IMR-90 (cell line): ENCODE results near the gene SMYD4. TPM values are rescaled to one million over a fixed set of nuclear protein-coding genes. Genes with fewer than 3 reads are reported as not detected.

Source experiments
- ATAC-seq: fragments of 200-7000 bp; cut with Tn5 transposase; 2 replicates; pipeline ENCODE4 v1.9.1; 2020; ENCODE audit warnings: low read depth, mild to moderate bottlenecking, moderate library complexity
- BruUV-seq: library from RNA; stranded (reverse); fragments of 400-500 nt; replicated peaks from 2 replicates; lab custom pipeline; 2021; lab: Mats Ljungman, UMichigan
- CTCF ChIA-PET: fragments of 300-600 bp; formaldehyde crosslinking; extraction: SDS; loops from one replicate; lab custom pipeline; 2021; ENCODE audit warnings: antibody characterized with exemption; lab: Yijun Ruan, JAX
- POLR2A ChIA-PET: fragments of 300-600 bp; sonication (Branson Sonifier 250); formaldehyde crosslinking; loops from one replicate; lab custom pipeline; 2022; ENCODE audit warnings: antibody characterized with exemption; ENCODE audit not compliant: unreplicated experiment; lab: Charles Lee
- DNase-seq: peaks from one replicate; pipeline ENCODE4 v3.0.0; 2013
- H2AFZ ChIP-seq: replicated peaks from 2 replicates; pipeline ENCODE3; 2013; ENCODE audit warnings: low read length, mild to moderate bottlenecking; ENCODE audit not compliant: poor library complexity
- H2AK5ac ChIP-seq: 2 replicates; pipeline ENCODE4 v1.6.1; 2013; ENCODE audit warnings: low read depth, low read length, inconsistent platforms
- H2AK9ac ChIP-seq: replicated peaks from 2 replicates; pipeline ENCODE3; 2013; ENCODE audit warnings: mild to moderate bottlenecking, low read depth, low read length, moderate library complexity; ENCODE audit not compliant: poor library complexity
- H2BK120ac ChIP-seq: 2 replicates; pipeline ENCODE4 v1.6.1; 2013; ENCODE audit warnings: low read depth, low read length, inconsistent platforms
- H2BK15ac ChIP-seq: 3 replicates; pipeline ENCODE4 v1.6.1; 2013; ENCODE audit warnings: low read depth, low read length, inconsistent platforms
- H2BK20ac ChIP-seq: 2 replicates; pipeline ENCODE4 v1.6.1; 2013; ENCODE audit warnings: low read depth, mild to moderate bottlenecking, inconsistent platforms, low read length, moderate library complexity
- H2BK5ac ChIP-seq: 2 replicates; pipeline ENCODE4 v1.6.1; 2013; ENCODE audit warnings: mild to moderate bottlenecking, low read depth, low read length, inconsistent platforms; ENCODE audit not compliant: poor library complexity, severe bottlenecking
- H3K14ac ChIP-seq: replicated peaks from 2 replicates; pipeline ENCODE4 v1.6.1; 2013; ENCODE audit warnings: low read depth, low read length, inconsistent platforms
- H3K18ac ChIP-seq: 2 replicates; pipeline ENCODE4 v1.6.1; 2013; ENCODE audit warnings: low read depth, low read length, control low read depth
- H3K23ac ChIP-seq: 2 replicates; pipeline ENCODE4 v1.6.1; 2013; ENCODE audit warnings: low read depth, low read length, inconsistent platforms
- H3K27ac ChIP-seq: 2 replicates; pipeline ENCODE4 v1.5.1; 2013; ENCODE audit warnings: mild to moderate bottlenecking, control low read depth, low read length; ENCODE audit not compliant: insufficient read depth
- H3K27me3 ChIP-seq: 2 replicates; pipeline ENCODE4 v1.6.1; 2013; ENCODE audit warnings: low read length; ENCODE audit not compliant: control insufficient read depth, insufficient read depth
- H3K36me3 ChIP-seq: 2 replicates; pipeline ENCODE4 v1.6.1; 2013; ENCODE audit warnings: low read length, mixed read lengths; ENCODE audit not compliant: control insufficient read depth, insufficient read depth
- H3K4ac ChIP-seq: 2 replicates; pipeline ENCODE4 v1.6.1; 2013; ENCODE audit warnings: low read depth, low read length, inconsistent platforms
- H3K4me1 ChIP-seq: 2 replicates; pipeline ENCODE4 v1.6.1; 2013; ENCODE audit warnings: low read length, mixed read lengths; ENCODE audit not compliant: control insufficient read depth, insufficient read depth
- H3K4me2 ChIP-seq: 2 replicates; pipeline ENCODE4 v1.6.1; 2013; ENCODE audit warnings: low read depth, mild to moderate bottlenecking, control low read depth, low read length, moderate library complexity
- H3K4me3 ChIP-seq: 2 replicates; pipeline ENCODE4 v1.5.1; 2013; ENCODE audit warnings: low read depth, mild to moderate bottlenecking, control low read depth, low read length, moderate library complexity; ENCODE audit not compliant: insufficient read depth
- H3K56ac ChIP-seq: 2 replicates; pipeline ENCODE4 v1.6.1; 2013; ENCODE audit warnings: low read length, inconsistent platforms; ENCODE audit not compliant: insufficient read depth; ENCODE audit errors: extremely low read depth
- H3K79me1 ChIP-seq, 2 experiments: 2 replicates each; pipeline ENCODE4 v1.6.1; 2013; ENCODE audit warnings: low read length in 2 of 2, inconsistent platforms in 1 of 2, low read depth in 1 of 2
- H3K9ac ChIP-seq: 2 replicates; pipeline ENCODE4 v1.6.1; 2013; ENCODE audit warnings: low read depth, low read length, control low read depth
- H3K9me1 ChIP-seq: 2 replicates; pipeline ENCODE4 v1.6.1; 2013; ENCODE audit warnings: low read length, inconsistent platforms; ENCODE audit not compliant: insufficient read depth
- H3K9me3 ChIP-seq: 2 replicates; pipeline ENCODE4 v1.6.1; 2013; ENCODE audit warnings: low read length; ENCODE audit not compliant: control insufficient read depth, insufficient read depth
- H4K20me1 ChIP-seq: 2 replicates; pipeline ENCODE4 v1.6.1; 2013; ENCODE audit warnings: low read length, inconsistent platforms; ENCODE audit not compliant: insufficient read depth
- H4K5ac ChIP-seq: 2 replicates; pipeline ENCODE4 v1.6.1; 2013; ENCODE audit warnings: mild to moderate bottlenecking, low read depth, low read length, control low read depth
- H4K8ac ChIP-seq, 2 experiments: 2 replicates each; pipeline ENCODE4 v1.6.1; 2013; ENCODE audit warnings: low read depth in 2 of 2, low read length in 2 of 2, control low read depth in 1 of 2, inconsistent platforms in 1 of 2
- H4K91ac ChIP-seq: 2 replicates; pipeline ENCODE4 v1.6.1; 2013; ENCODE audit warnings: low read depth, low read length, inconsistent platforms; ENCODE audit not compliant: insufficient read depth
- BHLHE40 ChIP-seq: fragments of 150-350 bp; IDR thresholded peaks from 2 replicates; pipeline ENCODE4 v1.6.1; 2016; ENCODE audit warnings: mild to moderate bottlenecking, low read depth, low read length
- CEBPB ChIP-seq: IDR thresholded peaks from 2 replicates; pipeline ENCODE4 v1.6.1; 2012; ENCODE audit warnings: low read depth, low read length, improper control_type of control experiment
- RCOR1 ChIP-seq: IDR thresholded peaks from 2 replicates; pipeline ENCODE4 v1.6.1; 2012; ENCODE audit warnings: mild to moderate bottlenecking, low read length, improper control_type of control experiment; ENCODE audit not compliant: insufficient replicate concordance
- RFX5 ChIP-seq: IDR thresholded peaks from 2 replicates; pipeline ENCODE4 v1.8.0; 2012; ENCODE audit warnings: low read depth, mild to moderate bottlenecking, low read length, moderate library complexity
- SMC3 ChIP-seq: fragments of 150-350 bp; IDR thresholded peaks from 2 replicates; pipeline ENCODE4 v1.6.1; 2016; ENCODE audit warnings: low read depth, mild to moderate bottlenecking, antibody characterized with exemption, low read length, moderate library complexity
- USF2 ChIP-seq: fragments of 150-350 bp; IDR thresholded peaks from 2 replicates; pipeline ENCODE4 v1.6.1; 2017; ENCODE audit warnings: mild to moderate bottlenecking, antibody characterized with exemption, low read length, low read depth
- WGBS, 2 experiments: methylation state at CpG; one replicate each; pipeline versions ENCODE4 v1.1.5 to v1.1.7; 2013; ENCODE audit warnings: missing lambda C conversion rate in 2 of 2; ENCODE audit not compliant: insufficient read length in 1 of 2; ENCODE audit errors: extremely low coverage in 2 of 2; 5-methylcytosine and 5-hydroxymethylcytosine counted together
- dilution Hi-C: fragments of 300-500 bp; cut with HindIII; formaldehyde crosslinking; loops from one replicate; pipeline ENCODE4 v1.14.3; 2018; ENCODE audit warnings: low sequenced_read_pairs; ENCODE audit not compliant: unreplicated experiment
- in situ Hi-C: fragments of 300-500 bp; cut with MboI; formaldehyde crosslinking; loops from 3 replicates; pipeline ENCODE4 v1.14.3; 2019; ENCODE audit warnings: low sequenced_read_pairs, inconsistent platforms, mixed read lengths
- intact Hi-C: fragments of 100-400 bp; cut with micrococcal nuclease; formaldehyde crosslinking; loops from 2 replicates; pipeline ENCODE4 v1.10.0; 2022
- polyA plus RNA-seq, 3 experiments: library from polyadenylated mRNA; depleted of rRNA; stranded (reverse); fragments of >200 nt; gene quantifications; 2 replicates each; pipeline ENCODE4 v1.2.3, GENCODE V29; 2012; ENCODE audit warnings: low replicate concordance in 1 of 3
- total RNA-seq: library from RNA; depleted of rRNA; stranded (reverse); fragments of >200 nt; gene quantifications from 2 replicates; pipeline ENCODE4 v1.2.3, GENCODE V29; 2012

Gene SMYD4
- total and polyA plus RNA-seq, 2 of the 4 experiments (the other 2 are of a cell fraction) = 5.3 to 7.2 TPM

GRCh38 chr17:1793447-1793806 is 36.3 kb downstream of the SMYD4 start:
- no peak for TF ChIP-seq RFX5
- no peak for TF ChIP-seq RCOR1
- no peak for TF ChIP-seq USF2
- no peak for TF ChIP-seq BHLHE40
- no peak for TF ChIP-seq CEBPB
- TF ChIP-seq SMC3 = no peak
- Histone ChIP-seq H2BK120ac (no peak overlapping the region), H4K20me1 (no peaks in the 10 kb centered on the region), H3K9ac (no peak overlapping the region), H3K4me3 (no peak overlapping the region), H2AK9ac (no peak overlapping the region), H3K23ac (no peak overlapping the region), H3K27me3 (no peaks in the 10 kb centered on the region), H3K18ac (no peak overlapping the region), H3K4me1 (0 out of 2 replicates have a peak, but pooled peaks cover 1% of the 10 kb centered on the region), H3K79me1 (peaks cover 8 to 16% of the 10 kb centered on the region in 2 experiments), H2BK15ac (no peak overlapping the region), H3K4ac (no peak overlapping the region), H4K5ac (no peak overlapping the region), H3K36me3 (peaks cover 9% of the 10 kb centered on the region), H3K27ac (no peak overlapping the region), H2BK5ac (no peak overlapping the region), H2AFZ (no peak overlapping the region), H2AK5ac (no peak overlapping the region), H3K14ac (no peak overlapping the region), H2BK20ac (no peak overlapping the region), H3K4me2 (no peak overlapping the region), H4K91ac (no peak overlapping the region), H4K8ac (no peak overlapping the region), H3K9me3 (no peaks in the 10 kb centered on the region), H3K56ac (no peak overlapping the region), H3K9me1 (no peaks in the 10 kb centered on the region)
- ATAC-seq = no peak
- POLR2A ChIA-PET = interaction anchor here (0.6 kb wide), 1 partner anchor 421 kb away, joined by 5 read pairs; no protein-coding TSS in a partner anchor
- peak; percentile 16 for DNase-seq
- CTCF ChIA-PET = no interaction called here
- dilution Hi-C loops = no loop called here
- WGBS, 2 experiments = no CpG with 5 or more reads among the region's 1 CpG
- intact Hi-C loops = no loop called here
- in situ Hi-C loops = no loop called here
- BruUV-seq = no TSS peak
